ENCODE data around the gene ROR1. TPM values are rescaled to one million over a fixed set of nuclear protein-coding genes. Genes with fewer than 3 reads are reported as not detected.

The ROR1 gene
- total RNA-seq, 1 donor from 2014 or later = 131 TPM

DNA sequence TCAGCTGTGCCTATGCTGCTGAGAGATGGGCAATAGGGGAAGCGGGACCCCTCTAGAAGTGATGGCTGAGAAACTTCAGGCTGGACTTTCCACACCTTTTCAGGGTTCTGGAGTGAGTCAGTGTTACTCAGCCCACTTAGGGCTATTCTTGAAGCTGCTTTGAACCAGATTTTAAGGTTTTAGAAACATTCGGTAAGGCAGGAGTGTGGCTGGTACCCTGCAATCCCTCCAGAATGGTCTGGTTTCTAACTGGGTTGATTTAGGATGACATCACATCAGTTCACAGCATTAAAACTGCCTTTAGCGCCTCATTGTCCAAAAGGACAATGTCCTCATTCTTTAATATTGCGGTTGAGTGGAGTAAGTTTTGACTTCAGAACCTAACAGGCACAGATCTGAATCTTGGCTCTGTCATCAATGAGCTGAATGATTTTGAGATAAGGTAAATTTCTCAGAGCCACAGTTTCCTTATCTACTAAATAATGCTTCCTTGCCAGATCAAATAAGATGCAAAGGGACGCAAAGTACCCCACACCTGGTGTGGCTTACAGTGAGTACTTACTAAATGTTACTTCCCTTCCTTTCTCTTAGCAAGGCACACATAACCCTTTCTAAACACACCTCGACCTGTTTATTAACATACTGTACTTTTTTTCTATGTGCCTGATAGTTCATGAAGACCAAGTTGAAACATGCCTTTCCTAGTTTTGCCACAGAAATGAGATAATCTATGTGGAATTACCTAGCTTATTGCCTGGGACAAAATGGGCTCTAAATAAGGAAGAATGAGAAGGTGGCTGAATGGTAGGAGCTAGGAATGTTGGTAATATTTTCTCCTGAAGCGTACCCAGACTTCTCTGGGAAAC, 209.8 kb downstream of the ROR1 start:
- Mint-ChIP-seq H3K4me1 (ENCODE audit: low read depth) (peaks cover 85% of the 10 kb centered on the region), H3K27ac (ENCODE audit: unreplicated experiment) (peak overlapping the region; percentile 75), H3K4me3 (ENCODE audit: unreplicated experiment) (no peak overlapping the region), H3K27me3 (ENCODE audit: low read depth) (no peaks in the 10 kb centered on the region), H3K9me3 (ENCODE audit: low read depth) (peaks cover 2% of the 10 kb centered on the region), H3K36me3 (ENCODE audit: low read depth) (no peaks in the 10 kb centered on the region)
- TF ChIP-seq, protein P1, sequence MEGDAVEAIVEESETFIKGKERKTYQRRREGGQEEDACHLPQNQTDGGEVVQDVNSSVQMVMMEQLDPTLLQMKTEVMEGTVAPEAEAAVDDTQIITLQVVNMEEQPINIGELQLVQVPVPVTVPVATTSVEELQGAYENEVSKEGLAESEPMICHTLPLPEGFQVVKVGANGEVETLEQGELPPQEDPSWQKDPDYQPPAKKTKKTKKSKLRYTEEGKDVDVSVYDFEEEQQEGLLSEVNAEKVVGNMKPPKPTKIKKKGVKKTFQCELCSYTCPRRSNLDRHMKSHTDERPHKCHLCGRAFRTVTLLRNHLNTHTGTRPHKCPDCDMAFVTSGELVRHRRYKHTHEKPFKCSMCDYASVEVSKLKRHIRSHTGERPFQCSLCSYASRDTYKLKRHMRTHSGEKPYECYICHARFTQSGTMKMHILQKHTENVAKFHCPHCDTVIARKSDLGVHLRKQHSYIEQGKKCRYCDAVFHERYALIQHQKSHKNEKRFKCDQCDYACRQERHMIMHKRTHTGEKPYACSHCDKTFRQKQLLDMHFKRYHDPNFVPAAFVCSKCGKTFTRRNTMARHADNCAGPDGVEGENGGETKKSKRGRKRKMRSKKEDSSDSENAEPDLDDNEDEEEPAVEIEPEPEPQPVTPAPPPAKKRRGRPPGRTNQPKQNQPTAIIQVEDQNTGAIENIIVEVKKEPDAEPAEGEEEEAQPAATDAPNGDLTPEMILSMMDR (IDR thresholded peaks at IDR 0.05) = no peak
- no peak for DNase-seq (ENCODE audit: low spot score)

DNA sequence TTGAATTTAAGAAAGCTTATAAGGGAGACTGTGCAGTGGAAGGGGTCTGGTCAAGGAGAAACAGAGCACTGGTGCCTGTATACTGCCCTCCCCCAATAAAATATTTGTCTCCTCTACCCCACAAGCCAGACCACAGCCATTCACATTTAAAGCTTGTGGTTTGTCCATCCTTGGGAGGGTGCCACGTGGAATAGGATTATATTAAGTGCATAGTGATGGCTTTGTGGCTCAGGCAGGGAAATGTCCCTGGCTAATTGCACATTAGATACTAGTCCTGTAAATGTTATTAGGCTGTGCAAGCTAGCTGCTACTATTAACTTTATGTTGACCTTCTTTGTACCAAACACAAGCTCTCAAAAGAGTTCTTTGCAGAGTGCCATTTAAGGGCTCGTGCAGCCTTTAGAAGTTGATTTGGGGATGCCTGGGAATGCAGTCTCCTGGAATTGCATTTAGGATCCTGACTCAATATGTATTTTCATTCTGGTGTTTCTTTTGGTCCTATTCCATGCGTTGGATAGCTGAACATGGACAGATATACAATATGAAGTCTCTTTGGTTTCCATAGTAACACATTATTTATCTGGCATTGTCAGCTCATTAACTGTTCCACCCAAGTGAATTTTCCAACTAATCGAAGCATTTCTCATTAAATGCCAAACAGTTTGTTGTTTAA, 210.6 kb downstream of the ROR1 start:
- DNase-seq (ENCODE audit: low spot score) = no peak
- Mint-ChIP-seq H3K27me3 (ENCODE audit: low read depth) (no peaks in the 10 kb centered on the region), H3K27ac (ENCODE audit: unreplicated experiment) (peak overlapping the region; percentile 75)

DNA sequence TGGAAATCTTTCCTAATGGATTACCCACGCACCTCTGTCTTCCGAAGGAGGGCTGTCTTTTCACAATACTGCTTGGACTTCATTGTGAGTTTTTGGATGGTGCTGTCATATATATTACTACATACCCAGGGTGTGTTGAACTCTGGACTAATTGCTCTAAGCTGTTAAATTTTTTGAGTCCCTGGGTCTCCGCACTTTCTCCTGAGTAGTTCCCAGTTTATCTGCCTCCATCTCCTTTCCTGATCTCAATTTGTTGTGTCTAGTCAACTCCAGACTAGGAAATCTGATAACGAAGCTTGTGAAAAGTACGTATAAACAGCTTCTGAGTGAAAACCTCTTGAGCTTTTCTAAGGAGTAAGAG, 211.1 kb downstream of the ROR1 start:
- H3K36me3 Mint-ChIP-seq (ENCODE audit: low read depth) = peaks cover 5% of the 10 kb centered on the region
- H3K4me1 Mint-ChIP-seq (ENCODE audit: low read depth) = peaks cover 86% of the 10 kb centered on the region
- no peak for DNase-seq (ENCODE audit: low spot score)
- no peak overlapping the region for H3K4me3 Mint-ChIP-seq (ENCODE audit: unreplicated experiment)
- H3K27ac Mint-ChIP-seq (ENCODE audit: unreplicated experiment) = peak overlapping the region; percentile 75
- H3K27me3 Mint-ChIP-seq (ENCODE audit: low read depth) = no peaks in the 10 kb centered on the region
- H3K9me3 Mint-ChIP-seq (ENCODE audit: low read depth) = peaks cover 10% of the 10 kb centered on the region
- TF ChIP-seq, protein P1 (IDR thresholded peaks at IDR 0.05) = no peak

More for the DNA sequence above, 210.6 kb downstream of the ROR1 start:
- no peak overlapping the region for H3K4me3 Mint-ChIP-seq (ENCODE audit: unreplicated experiment)
- TF ChIP-seq, protein P1 (IDR thresholded peaks at IDR 0.05) = no peak
- H3K4me1 Mint-ChIP-seq (ENCODE audit: low read depth) = peaks cover 85% of the 10 kb centered on the region
- peaks cover 5% of the 10 kb centered on the region for H3K9me3 Mint-ChIP-seq (ENCODE audit: low read depth)
- peaks cover under 1% of the 10 kb centered on the region for H3K36me3 Mint-ChIP-seq (ENCODE audit: low read depth)

DNA sequence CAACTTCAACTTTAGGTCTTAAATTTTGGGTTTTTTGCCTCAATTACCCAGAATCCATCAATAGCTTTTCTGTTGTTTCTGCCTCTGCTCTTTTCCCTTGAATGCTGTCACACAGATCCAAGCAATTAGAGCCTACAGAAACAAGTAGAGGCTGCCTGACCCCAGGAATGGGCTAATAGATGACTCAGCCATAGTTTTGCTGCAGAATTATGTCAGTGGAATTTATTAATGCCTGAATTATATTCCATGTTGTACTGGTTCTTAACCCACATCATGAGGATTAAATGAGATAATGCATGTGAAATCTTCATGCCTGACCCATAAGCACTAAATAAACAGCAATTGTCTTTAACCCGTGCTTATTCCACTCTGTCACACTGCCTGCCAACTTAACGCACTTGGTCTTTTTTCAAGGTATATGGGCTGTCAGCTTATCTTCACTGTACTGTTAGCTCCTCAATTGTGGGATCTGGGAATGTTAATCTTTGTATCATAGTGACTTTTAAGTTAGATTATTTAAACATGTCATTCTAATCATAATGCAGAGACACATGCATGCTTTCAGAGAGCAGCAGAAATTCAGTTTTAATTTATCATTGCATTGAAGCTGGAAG, 213.3 kb downstream of the ROR1 start:
- no peaks in the 10 kb centered on the region for H3K27me3 Mint-ChIP-seq (ENCODE audit: low read depth)
- DNase-seq (ENCODE audit: low spot score) = no peak
- H3K4me3 Mint-ChIP-seq (ENCODE audit: unreplicated experiment) = no peak overlapping the region
- TF ChIP-seq, protein P1 (IDR thresholded peaks at IDR 0.05) = no peak
- peak overlapping the region; percentile 77 for H3K27ac Mint-ChIP-seq (ENCODE audit: unreplicated experiment)
- peaks cover 8% of the 10 kb centered on the region for H3K36me3 Mint-ChIP-seq (ENCODE audit: low read depth)
- peaks cover 87% of the 10 kb centered on the region for H3K4me1 Mint-ChIP-seq (ENCODE audit: low read depth)
- peaks cover 11% of the 10 kb centered on the region for H3K9me3 Mint-ChIP-seq (ENCODE audit: low read depth)

DNA sequence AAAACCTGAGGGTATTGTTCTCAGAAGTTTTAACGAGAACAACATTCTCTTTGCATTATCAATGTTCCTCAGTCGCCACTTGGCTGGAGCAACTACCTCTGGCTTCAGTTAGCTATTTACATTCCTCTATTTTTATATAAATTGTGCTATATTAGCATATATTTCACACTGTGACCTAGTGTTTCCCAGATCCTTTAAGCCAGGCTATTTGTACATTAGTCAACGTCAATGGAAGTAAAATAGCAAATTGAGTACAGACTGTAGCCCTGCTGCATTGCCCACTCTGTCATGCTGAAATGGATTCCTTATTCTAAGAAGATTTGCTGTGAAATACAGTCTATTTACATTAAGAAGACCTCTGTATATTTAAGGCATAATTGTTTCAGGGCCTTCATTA, 213.8 kb downstream of the ROR1 start:
- Mint-ChIP-seq H3K4me1 (ENCODE audit: low read depth) (peaks cover 83% of the 10 kb centered on the region), H3K4me3 (ENCODE audit: unreplicated experiment) (no peak overlapping the region), H3K9me3 (ENCODE audit: low read depth) (peaks cover 11% of the 10 kb centered on the region), H3K27ac (ENCODE audit: unreplicated experiment) (peak overlapping the region; percentile 77), H3K27me3 (ENCODE audit: low read depth) (no peaks in the 10 kb centered on the region), H3K36me3 (ENCODE audit: low read depth) (peaks cover 8% of the 10 kb centered on the region)
- TF ChIP-seq, protein P1 (IDR thresholded peaks at IDR 0.05) = no peak
- no peak for DNase-seq (ENCODE audit: low spot score)
